Esophagus (tissue), 2 donors: ENCODE measurements around the gene NBEA. TPM values are rescaled to one million over a fixed set of nuclear protein-coding genes. Genes with fewer than 3 reads are reported as not detected.
A peak's percentile ranks its signal among the peaks of the same experiment; 100 is the strongest.
"Not testable (repeated sequence)": the region's sequence is repeated elsewhere in the genome, so short reads cannot be mapped to it uniquely, and the experiment has no call there.

Experiments
- H3K27ac ChIP-seq, 2 donors: one replicate each; pipeline ENCODE4 v1.5.1; 2013; ENCODE audit warnings: low read depth in 2 of 2, mild to moderate bottlenecking in 2 of 2, inconsistent platforms in 1 of 2, low read length in 1 of 2, moderate library complexity in 1 of 2
- H3K27me3 ChIP-seq, 2 donors: one replicate each; pipeline ENCODE4 v1.6.1; 2013; ENCODE audit warnings: low read length in 2 of 2, control low read depth in 1 of 2, mild to moderate bottlenecking in 1 of 2; ENCODE audit not compliant: insufficient read depth in 2 of 2, control insufficient read depth in 1 of 2
- H3K36me3 ChIP-seq, 2 donors: one replicate each; pipeline ENCODE4 v1.6.1; 2013; ENCODE audit warnings: low read length in 1 of 2; ENCODE audit not compliant: control insufficient read depth in 2 of 2, insufficient read depth in 2 of 2
- H3K4me1 ChIP-seq, 2 donors: one replicate each; pipeline ENCODE4 v1.6.1; 2013; ENCODE audit warnings: low read length in 1 of 2; ENCODE audit not compliant: control insufficient read depth in 2 of 2, insufficient read depth in 2 of 2
- H3K4me3 ChIP-seq, 2 donors: one replicate each; pipeline ENCODE4 v1.5.1; 2013; ENCODE audit warnings: low read length in 2 of 2, mild to moderate bottlenecking in 2 of 2, low read depth in 1 of 2, moderate library complexity in 1 of 2
- H3K9me3 ChIP-seq, 2 donors: one replicate each; pipeline ENCODE4 v1.6.1; 2013; ENCODE audit warnings: mild to moderate bottlenecking in 2 of 2, low read depth in 1 of 2, low read length in 1 of 2, moderate library complexity in 1 of 2; ENCODE audit not compliant: control insufficient read depth in 2 of 2, insufficient read depth in 1 of 2
- WGBS, 2 donors: extraction: QIAGEN DNeasy Blood & Tissue Kit; methylation state at CpG; one replicate each; pipeline ENCODE4 v1.1.7; 2013; 5-methylcytosine and 5-hydroxymethylcytosine counted together
- polyA plus RNA-seq, 2 donors: library from polyadenylated mRNA; stranded (reverse); fragments of 200-250 nt; gene quantifications; one replicate each; pipeline ENCODE4 v1.2.3, GENCODE V29; 2013
- donor health status: healthy with polysubstance abuse.
- donor health status: Bipolar disorder and iron deficiency.

NBEA gene
- polyA plus RNA-seq, 2 donors, result 0.51 to 1.6 TPM

- H3K27me3 ChIP-seq, H3K4me1 ChIP-seq, H3K27ac ChIP-seq, H3K9me3 ChIP-seq, H3K36me3 ChIP-seq, H3K4me3 ChIP-seq: not testable (repeated sequence)
- 60 to 77% methylated on average over 1 of the region's 1 CpG for WGBS, 2 donors
These were observed 13.4 kb upstream of the NBEA start for GRCh38 chr13:34928676-34929075.

DNA sequence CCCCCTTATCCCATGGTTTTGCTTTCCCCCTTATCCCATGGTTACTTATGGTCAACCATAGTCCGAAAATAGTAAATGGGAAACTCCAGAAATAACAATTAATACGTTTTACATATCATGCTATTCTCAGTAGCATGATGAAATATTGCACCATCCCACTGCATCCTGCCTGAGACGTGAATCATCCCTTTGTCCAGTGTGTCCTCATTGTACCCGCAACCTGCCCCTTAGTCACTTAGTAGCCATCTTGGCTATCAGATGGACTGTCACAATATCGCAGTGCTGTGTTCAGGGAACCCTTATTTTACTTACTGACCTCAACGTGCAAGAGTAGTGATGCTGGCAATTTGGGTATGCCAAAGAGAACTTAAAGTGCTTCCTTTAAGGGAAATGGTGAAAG lies 10.5 kb upstream of the NBEA start:
- Histone ChIP-seq H3K4me1 (no peaks in the 10 kb centered on the region), H3K27me3 (no peaks in the 10 kb centered on the region), H3K4me3 (no peak overlapping the region), H3K27ac (no peak overlapping the region), H3K9me3 (no peaks in the 10 kb centered on the region), H3K36me3 (no peaks in the 10 kb centered on the region)
- WGBS, 2 donors, result 77% methylated on average over 6 of the region's 6 CpGs

GRCh38 chr13:34933349-34933748 lies 8.7 kb upstream of the NBEA start:
- Histone ChIP-seq H3K27ac (no peak overlapping the region), H3K4me3 (no peak overlapping the region), H3K4me1 (no peaks in the 10 kb centered on the region), H3K36me3 (no peaks in the 10 kb centered on the region), H3K27me3 (no peaks in the 10 kb centered on the region), H3K9me3 (no peaks in the 10 kb centered on the region)

- no peaks in the 10 kb centered on the region for H3K9me3 ChIP-seq
- no peak overlapping the region for H3K27ac ChIP-seq
- WGBS, 2 donors, result 61 to 64% methylated on average over 2 of the region's 2 CpGs
- no peaks in the 10 kb centered on the region for H3K36me3 ChIP-seq
- no peak overlapping the region for H3K4me3 ChIP-seq
- no peaks in the 10 kb centered on the region for H3K4me1 ChIP-seq
- H3K27me3 ChIP-seq, result no peaks in the 10 kb centered on the region
These were observed 8.3 kb upstream of the NBEA start for GRCh38 chr13:34933786-34934185.

DNA sequence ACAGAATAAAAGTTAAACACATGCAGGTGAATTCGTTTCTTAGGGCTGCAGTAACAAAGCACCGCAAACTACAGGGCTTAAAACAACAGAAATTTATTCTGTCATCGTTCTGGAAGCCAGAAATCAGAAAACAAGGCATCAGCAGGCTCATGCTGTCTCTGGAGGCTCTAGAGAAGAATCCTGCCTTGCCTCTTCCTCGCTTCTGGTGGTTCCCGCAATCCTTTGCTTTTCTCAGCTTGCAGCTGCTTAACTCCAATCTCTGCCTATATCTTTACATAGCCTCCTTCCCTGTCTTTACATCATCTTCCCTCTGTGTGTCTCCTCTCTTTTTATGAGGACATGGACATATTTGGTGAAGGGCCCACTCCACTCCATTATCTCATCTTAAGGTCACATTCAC lies 6.2 kb upstream of the NBEA start:
- Histone ChIP-seq H3K27me3 (no peaks in the 10 kb centered on the region), H3K27ac (no peak overlapping the region), H3K4me3 (no peak overlapping the region), H3K4me1 (no peaks in the 10 kb centered on the region), H3K36me3 (no peaks in the 10 kb centered on the region), H3K9me3 (no peaks in the 10 kb centered on the region)
- 72 to 77% methylated on average over 5 of the region's 5 CpGs for WGBS, 2 donors

GRCh38 chr13:34939771-34940170 lies 2.3 kb upstream of the NBEA start:
- peaks cover 0 to 5% of the 10 kb centered on the region in 2 donors for H3K27me3 ChIP-seq
- H3K4me1 ChIP-seq, result peaks cover 0 to 6% of the 10 kb centered on the region in 2 donors
- no peak overlapping the region for H3K4me3 ChIP-seq
- H3K27ac ChIP-seq, result no peak overlapping the region
- no peaks in the 10 kb centered on the region for H3K36me3 ChIP-seq
- 93 to 96% methylated on average over 1 of the region's 1 CpG for WGBS, 2 donors
- H3K9me3 ChIP-seq, result no peaks in the 10 kb centered on the region

DNA sequence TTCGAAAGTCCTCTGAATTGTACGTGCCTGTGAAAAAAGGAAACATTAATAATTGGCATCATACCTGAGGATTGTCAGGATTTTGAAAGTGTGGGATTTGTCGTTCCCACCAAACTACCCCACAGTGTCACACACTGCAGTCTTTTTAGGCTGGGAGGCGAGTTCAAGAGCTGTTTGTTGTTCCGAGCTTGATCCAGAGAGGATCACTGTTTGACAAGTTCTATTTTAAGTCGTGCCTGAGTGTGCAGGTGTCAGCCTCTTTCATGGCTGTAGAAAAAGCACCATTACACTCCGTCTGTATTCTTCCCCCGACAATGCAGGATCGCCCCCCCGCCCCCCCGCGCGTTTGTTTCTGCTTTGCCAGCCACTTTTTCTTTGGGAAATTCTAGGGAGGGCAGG lies 635 bp upstream of the NBEA start:
- WGBS, 2 donors, result 8% methylated on average over 13 of the region's 13 CpGs

DNA sequence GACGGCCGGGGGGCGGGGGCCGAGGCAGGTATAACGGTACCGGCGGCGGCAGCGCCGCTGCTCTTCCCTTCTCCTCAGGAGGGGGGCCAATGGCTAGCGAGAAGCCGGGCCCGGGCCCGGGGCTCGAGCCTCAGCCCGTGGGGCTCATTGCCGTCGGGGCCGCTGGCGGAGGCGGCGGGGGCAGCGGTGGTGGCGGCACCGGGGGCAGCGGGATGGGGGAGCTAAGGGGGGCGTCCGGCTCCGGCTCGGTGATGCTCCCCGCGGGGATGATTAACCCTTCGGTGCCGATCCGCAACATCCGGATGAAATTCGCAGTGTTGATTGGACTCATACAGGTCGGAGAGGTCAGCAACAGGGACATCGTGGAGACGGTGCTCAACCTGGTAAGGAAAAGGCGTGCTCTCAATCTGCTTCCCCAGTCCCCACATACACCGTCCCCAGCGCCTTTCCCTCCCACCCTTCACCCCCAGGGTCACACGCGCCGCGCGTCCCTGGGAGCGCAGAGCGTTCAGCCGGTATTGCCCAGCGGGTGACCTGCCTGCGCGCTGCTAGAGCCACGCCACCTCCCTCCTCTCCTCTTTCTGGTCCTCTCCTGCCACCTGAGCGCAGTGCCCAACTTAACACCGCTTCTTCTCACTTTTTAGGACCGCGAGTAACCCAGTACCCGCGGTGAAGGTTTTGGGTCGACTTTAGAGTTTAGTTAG lies 814 bp downstream of the NBEA start:
- Histone ChIP-seq H3K4me1 (peaks cover 0 to 6% of the 10 kb centered on the region in 2 donors), H3K27ac (peak overlapping the region; percentile 42 to 60), H3K27me3 (peaks cover 0 to 5% of the 10 kb centered on the region in 2 donors), H3K9me3 (no peaks in the 10 kb centered on the region), H3K4me3 (peak overlapping the region; percentile 69 to 91), H3K36me3 (no peaks in the 10 kb centered on the region)
- 3% methylated on average over 47 to 62 of the region's 62 CpGs for WGBS, 2 donors

More for the DNA sequence above, 635 bp upstream of the NBEA start:
- Histone ChIP-seq H3K9me3 (no peaks in the 10 kb centered on the region), H3K27ac (peak overlapping the region in 1 of 2 donors; percentile 26), H3K4me3 (peak overlapping the region; percentile 41 to 69), H3K4me1 (peaks cover 0 to 6% of the 10 kb centered on the region in 2 donors), H3K36me3 (no peaks in the 10 kb centered on the region), H3K27me3 (peaks cover 0 to 5% of the 10 kb centered on the region in 2 donors)

- no peak overlapping the region for H3K27ac ChIP-seq
- H3K27me3 ChIP-seq, result peaks cover 0 to 5% of the 10 kb centered on the region in 2 donors
- peak overlapping the region; percentile 69 to 91 for H3K4me3 ChIP-seq
- H3K4me1 ChIP-seq, result peaks cover 0 to 6% of the 10 kb centered on the region in 2 donors
- WGBS, 2 donors, result 36 to 42% methylated on average over 10 of the region's 10 CpGs
- H3K36me3 ChIP-seq, result no peaks in the 10 kb centered on the region
- no peaks in the 10 kb centered on the region for H3K9me3 ChIP-seq
These were observed 1.6 kb downstream of the NBEA start for GRCh38 chr13:34943436-34944273.
